ENCODE measurements around the gene TMUB2.

Gene TMUB2

GRCh38 chr17:44241106-44241624, 54.4 kb downstream of the TMUB2 start:
- H3K4me3 ChIP-seq (ENCODE audit: low read depth, low read length) = no peak overlapping the region
- no peak for DNase-seq (ENCODE audit: low read depth)
- TF ChIP-seq, protein P1, sequence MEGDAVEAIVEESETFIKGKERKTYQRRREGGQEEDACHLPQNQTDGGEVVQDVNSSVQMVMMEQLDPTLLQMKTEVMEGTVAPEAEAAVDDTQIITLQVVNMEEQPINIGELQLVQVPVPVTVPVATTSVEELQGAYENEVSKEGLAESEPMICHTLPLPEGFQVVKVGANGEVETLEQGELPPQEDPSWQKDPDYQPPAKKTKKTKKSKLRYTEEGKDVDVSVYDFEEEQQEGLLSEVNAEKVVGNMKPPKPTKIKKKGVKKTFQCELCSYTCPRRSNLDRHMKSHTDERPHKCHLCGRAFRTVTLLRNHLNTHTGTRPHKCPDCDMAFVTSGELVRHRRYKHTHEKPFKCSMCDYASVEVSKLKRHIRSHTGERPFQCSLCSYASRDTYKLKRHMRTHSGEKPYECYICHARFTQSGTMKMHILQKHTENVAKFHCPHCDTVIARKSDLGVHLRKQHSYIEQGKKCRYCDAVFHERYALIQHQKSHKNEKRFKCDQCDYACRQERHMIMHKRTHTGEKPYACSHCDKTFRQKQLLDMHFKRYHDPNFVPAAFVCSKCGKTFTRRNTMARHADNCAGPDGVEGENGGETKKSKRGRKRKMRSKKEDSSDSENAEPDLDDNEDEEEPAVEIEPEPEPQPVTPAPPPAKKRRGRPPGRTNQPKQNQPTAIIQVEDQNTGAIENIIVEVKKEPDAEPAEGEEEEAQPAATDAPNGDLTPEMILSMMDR (IDR thresholded peaks at IDR 0.05; ENCODE audit: insufficient read depth, low read depth, low read length, missing control alignments) = no peak
